ENCODE data around the gene LCP2. TPM values are rescaled to one million over a fixed set of nuclear protein-coding genes. Genes with fewer than 3 reads are reported as not detected.

The LCP2 gene
- total RNA-seq, 1 experiment from 2014 or later = not detected

DNA sequence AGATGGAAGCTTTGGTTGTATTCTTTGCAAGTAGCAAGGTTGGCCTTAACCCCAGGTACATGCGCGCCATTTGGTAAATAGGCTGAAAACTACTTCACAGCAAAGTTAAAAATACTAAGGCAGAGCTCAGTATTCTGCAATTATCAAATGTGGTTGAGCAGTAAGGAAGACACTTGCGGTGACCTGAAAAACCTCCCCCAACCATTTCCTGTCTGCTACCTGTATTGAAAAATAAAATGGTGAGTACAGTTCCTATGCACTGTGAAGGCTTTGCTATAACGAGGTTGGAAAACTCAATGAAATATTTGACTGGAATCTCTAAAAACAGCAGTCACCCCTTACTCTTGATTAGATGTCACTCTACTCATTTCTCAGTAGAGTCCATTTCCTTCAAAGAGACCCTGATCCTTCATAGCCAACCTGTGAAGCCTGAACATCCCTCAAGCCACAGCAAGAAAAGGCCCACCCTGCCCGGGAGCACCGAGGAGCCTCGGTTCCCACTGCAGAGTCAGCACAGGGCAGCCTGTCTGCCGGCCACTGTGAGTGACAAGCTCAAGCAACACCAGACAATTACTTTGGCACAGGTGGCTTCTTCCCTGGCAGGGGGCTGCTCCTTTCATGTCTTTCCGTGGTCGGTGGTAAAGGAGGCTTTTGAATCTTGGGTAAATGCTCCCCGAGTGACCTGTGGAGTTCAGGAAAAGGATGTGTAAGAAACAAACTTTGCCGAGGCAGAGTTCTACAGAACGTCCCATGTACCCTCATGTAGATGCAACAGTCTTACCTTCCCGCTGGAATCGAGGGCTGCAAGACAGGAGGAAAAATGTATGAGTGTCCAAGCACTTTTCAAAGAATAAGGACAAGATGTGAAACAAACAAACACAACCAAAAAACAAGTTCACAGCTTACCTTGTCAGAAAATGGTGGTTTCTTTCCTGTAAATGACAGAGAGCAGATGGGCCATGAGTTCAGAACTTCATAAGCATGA is 35.2 kb downstream of the LCP2 start:
- Histone ChIP-seq H3K9me2 (replicated peaks; ENCODE audit: low read length) (no peaks in the 10 kb centered on the region), H3K79me2 (ENCODE audit: low read length) (no peaks in the 10 kb centered on the region), H3K36me3 (ENCODE audit: low read depth, low read length) (no peaks in the 10 kb centered on the region), H3K4me3 (ENCODE audit: low read length) (no peak overlapping the region), H3K27me3 (ENCODE audit: low read length) (peaks cover 67% of the 10 kb centered on the region), H3K4me2 (ENCODE audit: low read length) (no peak overlapping the region), H3F3A (ENCODE audit: low read length, unreplicated experiment) (no peaks in the 10 kb centered on the region), H2AFZ (ENCODE audit: low read length) (no peak overlapping the region), H3K9ac (ENCODE audit: low read length) (no peak overlapping the region), H4K20me1 (ENCODE audit: low read length) (no peaks in the 10 kb centered on the region), H3K9me3 (ENCODE audit: low read length) (no peaks in the 10 kb centered on the region), H3K4me1 (ENCODE audit: insufficient read depth, low read length) (no peaks in the 10 kb centered on the region), H3K27ac (ENCODE audit: low read length) (no peak overlapping the region)
- intact Hi-C loops (cut with micrococcal nuclease) = no loop called here
- TF ChIP-seq EZH2phosphoT487 (IDR thresholded peaks at IDR 0.05; ENCODE audit: borderline replicate concordance, low read length) (no peak), EZH2 (IDR thresholded peaks at IDR 0.05; ENCODE audit: low read length, unreplicated experiment) (no peak)
- TF ChIP-seq, protein P1, sequence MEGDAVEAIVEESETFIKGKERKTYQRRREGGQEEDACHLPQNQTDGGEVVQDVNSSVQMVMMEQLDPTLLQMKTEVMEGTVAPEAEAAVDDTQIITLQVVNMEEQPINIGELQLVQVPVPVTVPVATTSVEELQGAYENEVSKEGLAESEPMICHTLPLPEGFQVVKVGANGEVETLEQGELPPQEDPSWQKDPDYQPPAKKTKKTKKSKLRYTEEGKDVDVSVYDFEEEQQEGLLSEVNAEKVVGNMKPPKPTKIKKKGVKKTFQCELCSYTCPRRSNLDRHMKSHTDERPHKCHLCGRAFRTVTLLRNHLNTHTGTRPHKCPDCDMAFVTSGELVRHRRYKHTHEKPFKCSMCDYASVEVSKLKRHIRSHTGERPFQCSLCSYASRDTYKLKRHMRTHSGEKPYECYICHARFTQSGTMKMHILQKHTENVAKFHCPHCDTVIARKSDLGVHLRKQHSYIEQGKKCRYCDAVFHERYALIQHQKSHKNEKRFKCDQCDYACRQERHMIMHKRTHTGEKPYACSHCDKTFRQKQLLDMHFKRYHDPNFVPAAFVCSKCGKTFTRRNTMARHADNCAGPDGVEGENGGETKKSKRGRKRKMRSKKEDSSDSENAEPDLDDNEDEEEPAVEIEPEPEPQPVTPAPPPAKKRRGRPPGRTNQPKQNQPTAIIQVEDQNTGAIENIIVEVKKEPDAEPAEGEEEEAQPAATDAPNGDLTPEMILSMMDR (conservative IDR thresholded peaks at IDR 0.05; ENCODE audit: low read depth, low read length) = no peak
- DNase-seq (no peak), ATAC-seq (no peak)
- CTCF ChIA-PET = no interaction called here
- no TSS peak for BruUV-seq (replicated peaks)
- POLR2A ChIA-PET (ENCODE audit: unreplicated experiment) = no interaction called here

DNA sequence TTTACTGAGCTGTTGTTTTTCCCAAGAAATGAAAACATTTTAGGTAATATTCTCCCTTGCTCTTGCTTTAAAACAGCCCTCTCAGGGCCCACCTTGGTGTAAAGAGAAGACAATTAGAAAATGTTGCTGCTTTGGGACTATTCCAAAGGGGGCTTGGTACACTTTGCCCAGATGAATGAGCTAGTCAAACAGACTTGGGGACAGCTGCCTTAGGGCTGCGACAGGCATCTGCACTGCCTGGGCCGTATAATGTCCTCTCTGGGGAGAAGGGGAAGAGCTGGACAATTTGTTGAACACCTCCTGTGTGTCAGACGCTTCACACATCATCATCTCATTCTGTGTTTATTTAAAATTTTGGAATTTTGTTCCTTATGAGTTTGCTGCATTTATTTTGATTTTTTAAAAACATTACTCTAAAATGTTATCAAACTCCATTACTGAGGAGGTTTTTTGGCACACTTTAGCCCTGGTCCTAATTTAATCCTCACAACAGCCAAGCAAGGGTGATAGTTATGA is 36.0 kb downstream of the LCP2 start:
- no TSS peak for BruUV-seq (replicated peaks)
- Histone ChIP-seq H3K9ac (ENCODE audit: low read length) (no peak overlapping the region), H3K4me3 (ENCODE audit: low read length) (no peak overlapping the region), H3K9me3 (ENCODE audit: low read length) (no peaks in the 10 kb centered on the region), H4K20me1 (ENCODE audit: low read length) (no peaks in the 10 kb centered on the region), H3K9me2 (replicated peaks; ENCODE audit: low read length) (no peaks in the 10 kb centered on the region), H3K4me2 (ENCODE audit: low read length) (no peak overlapping the region), H3F3A (ENCODE audit: low read length, unreplicated experiment) (no peaks in the 10 kb centered on the region), H2AFZ (ENCODE audit: low read length) (no peak overlapping the region), H3K4me1 (ENCODE audit: insufficient read depth, low read length) (no peaks in the 10 kb centered on the region), H3K27me3 (ENCODE audit: low read length) (peaks cover 65% of the 10 kb centered on the region), H3K36me3 (ENCODE audit: low read depth, low read length) (no peaks in the 10 kb centered on the region), H3K79me2 (ENCODE audit: low read length) (no peaks in the 10 kb centered on the region), H3K27ac (ENCODE audit: low read length) (no peak overlapping the region)
- DNase-seq (no peak), ATAC-seq (no peak)
- TF ChIP-seq, protein P1 (conservative IDR thresholded peaks at IDR 0.05; ENCODE audit: low read depth, low read length) = no peak
- TF ChIP-seq EZH2phosphoT487 (IDR thresholded peaks at IDR 0.05; ENCODE audit: borderline replicate concordance, low read length) (no peak), EZH2 (IDR thresholded peaks at IDR 0.05; ENCODE audit: low read length, unreplicated experiment) (no peak)
- intact Hi-C loops (cut with micrococcal nuclease) = no loop called here
- ChIA-PET CTCF (interaction anchor here (0.7 kb wide), 1 partner anchor 35 kb away, joined by 3 read pairs; no protein-coding TSS in a partner anchor), POLR2A (ENCODE audit: unreplicated experiment) (no interaction called here)

- Histone ChIP-seq H3K27ac (ENCODE audit: low read length) (no peak overlapping the region), H3F3A (ENCODE audit: low read length, unreplicated experiment) (no peaks in the 10 kb centered on the region), H3K4me1 (ENCODE audit: insufficient read depth, low read length) (peaks cover 6% of the 10 kb centered on the region), H3K9me2 (replicated peaks; ENCODE audit: low read length) (no peaks in the 10 kb centered on the region), H4K20me1 (ENCODE audit: low read length) (no peaks in the 10 kb centered on the region), H3K9ac (ENCODE audit: low read length) (no peak overlapping the region), H3K27me3 (ENCODE audit: low read length) (peaks cover 46% of the 10 kb centered on the region), H3K36me3 (ENCODE audit: low read depth, low read length) (no peaks in the 10 kb centered on the region), H3K4me2 (ENCODE audit: low read length) (no peak overlapping the region), H2AFZ (ENCODE audit: low read length) (no peak overlapping the region), H3K4me3 (ENCODE audit: low read length) (no peak overlapping the region), H3K79me2 (ENCODE audit: low read length) (no peaks in the 10 kb centered on the region), H3K9me3 (ENCODE audit: low read length) (no peaks in the 10 kb centered on the region)
- ChIA-PET POLR2A (ENCODE audit: unreplicated experiment) (no interaction called here), CTCF (no interaction called here)
- BruUV-seq (replicated peaks) = no TSS peak
- no peak for TF ChIP-seq EZH2phosphoT487 (IDR thresholded peaks at IDR 0.05; ENCODE audit: borderline replicate concordance, low read length)
- no peak for TF ChIP-seq EZH2 (IDR thresholded peaks at IDR 0.05; ENCODE audit: low read length, unreplicated experiment)
- TF ChIP-seq, protein P1 (conservative IDR thresholded peaks at IDR 0.05; ENCODE audit: low read depth, low read length) = no peak
- ATAC-seq = no peak
- intact Hi-C loops (cut with micrococcal nuclease) = no loop called here
- no peak for DNase-seq
Observed at GRCh38 chr5:170257370-170257769, 40.2 kb downstream of the LCP2 start.
